ENCODE data around the gene CLVS2. TPM values are rescaled to one million over a fixed set of nuclear protein-coding genes. Genes with fewer than 3 reads are reported as not detected.

Gene CLVS2
- total and polyA plus RNA-seq, 2 experiments from 2014 or later, result 0.08 to 0.66 TPM

DNA sequence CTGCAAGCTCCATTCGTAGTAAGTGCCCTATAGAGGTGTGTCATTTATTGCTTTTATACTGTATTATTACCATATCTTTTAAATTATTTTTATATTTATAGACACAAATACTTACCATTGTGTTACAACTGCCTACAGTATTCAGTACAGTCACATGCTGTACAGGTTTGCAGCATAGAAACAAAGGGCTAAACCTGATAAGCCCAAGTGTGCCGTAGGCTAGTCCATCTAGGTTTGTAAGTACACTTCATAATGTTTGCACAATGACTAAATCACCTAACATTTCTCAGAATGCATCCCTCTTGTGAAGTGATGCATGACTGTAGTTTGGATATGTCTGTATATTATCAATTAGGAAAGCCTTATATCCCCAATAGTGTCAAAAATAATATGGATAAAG lies 122.8 kb downstream of the CLVS2 start:
- H3K36me3 ChIP-seq (ENCODE audit: insufficient read depth), result no peaks in the 10 kb centered on the region
- no peak overlapping the region for H3K4me3 Mint-ChIP-seq

More for the DNA sequence above, 122.8 kb downstream of the CLVS2 start:
- H3K27me3 ChIP-seq (ENCODE audit: insufficient read depth), result no peaks in the 10 kb centered on the region
- TF ChIP-seq ZNF331 (CRISPR knock-in tag; IDR thresholded peaks at IDR 0.05; ENCODE audit: low read depth) (no peak), STAT1 (IDR thresholded peaks at IDR 0.05; ENCODE audit: unreplicated experiment) (no peak), EZH2phosphoT487 (IDR thresholded peaks at IDR 0.05; ENCODE audit: unreplicated experiment) (no peak), EZH2 (IDR thresholded peaks at IDR 0.05; ENCODE audit: low read depth, unreplicated experiment) (no peak), POLR2AphosphoS5 (IDR thresholded peaks at IDR 0.05; ENCODE audit: low read depth) (no peak), REST (IDR thresholded peaks at IDR 0.05; ENCODE audit: unreplicated experiment) (no peak), JUNB (IDR thresholded peaks at IDR 0.05; ENCODE audit: unreplicated experiment) (no peak)
- TF ChIP-seq, protein P1, sequence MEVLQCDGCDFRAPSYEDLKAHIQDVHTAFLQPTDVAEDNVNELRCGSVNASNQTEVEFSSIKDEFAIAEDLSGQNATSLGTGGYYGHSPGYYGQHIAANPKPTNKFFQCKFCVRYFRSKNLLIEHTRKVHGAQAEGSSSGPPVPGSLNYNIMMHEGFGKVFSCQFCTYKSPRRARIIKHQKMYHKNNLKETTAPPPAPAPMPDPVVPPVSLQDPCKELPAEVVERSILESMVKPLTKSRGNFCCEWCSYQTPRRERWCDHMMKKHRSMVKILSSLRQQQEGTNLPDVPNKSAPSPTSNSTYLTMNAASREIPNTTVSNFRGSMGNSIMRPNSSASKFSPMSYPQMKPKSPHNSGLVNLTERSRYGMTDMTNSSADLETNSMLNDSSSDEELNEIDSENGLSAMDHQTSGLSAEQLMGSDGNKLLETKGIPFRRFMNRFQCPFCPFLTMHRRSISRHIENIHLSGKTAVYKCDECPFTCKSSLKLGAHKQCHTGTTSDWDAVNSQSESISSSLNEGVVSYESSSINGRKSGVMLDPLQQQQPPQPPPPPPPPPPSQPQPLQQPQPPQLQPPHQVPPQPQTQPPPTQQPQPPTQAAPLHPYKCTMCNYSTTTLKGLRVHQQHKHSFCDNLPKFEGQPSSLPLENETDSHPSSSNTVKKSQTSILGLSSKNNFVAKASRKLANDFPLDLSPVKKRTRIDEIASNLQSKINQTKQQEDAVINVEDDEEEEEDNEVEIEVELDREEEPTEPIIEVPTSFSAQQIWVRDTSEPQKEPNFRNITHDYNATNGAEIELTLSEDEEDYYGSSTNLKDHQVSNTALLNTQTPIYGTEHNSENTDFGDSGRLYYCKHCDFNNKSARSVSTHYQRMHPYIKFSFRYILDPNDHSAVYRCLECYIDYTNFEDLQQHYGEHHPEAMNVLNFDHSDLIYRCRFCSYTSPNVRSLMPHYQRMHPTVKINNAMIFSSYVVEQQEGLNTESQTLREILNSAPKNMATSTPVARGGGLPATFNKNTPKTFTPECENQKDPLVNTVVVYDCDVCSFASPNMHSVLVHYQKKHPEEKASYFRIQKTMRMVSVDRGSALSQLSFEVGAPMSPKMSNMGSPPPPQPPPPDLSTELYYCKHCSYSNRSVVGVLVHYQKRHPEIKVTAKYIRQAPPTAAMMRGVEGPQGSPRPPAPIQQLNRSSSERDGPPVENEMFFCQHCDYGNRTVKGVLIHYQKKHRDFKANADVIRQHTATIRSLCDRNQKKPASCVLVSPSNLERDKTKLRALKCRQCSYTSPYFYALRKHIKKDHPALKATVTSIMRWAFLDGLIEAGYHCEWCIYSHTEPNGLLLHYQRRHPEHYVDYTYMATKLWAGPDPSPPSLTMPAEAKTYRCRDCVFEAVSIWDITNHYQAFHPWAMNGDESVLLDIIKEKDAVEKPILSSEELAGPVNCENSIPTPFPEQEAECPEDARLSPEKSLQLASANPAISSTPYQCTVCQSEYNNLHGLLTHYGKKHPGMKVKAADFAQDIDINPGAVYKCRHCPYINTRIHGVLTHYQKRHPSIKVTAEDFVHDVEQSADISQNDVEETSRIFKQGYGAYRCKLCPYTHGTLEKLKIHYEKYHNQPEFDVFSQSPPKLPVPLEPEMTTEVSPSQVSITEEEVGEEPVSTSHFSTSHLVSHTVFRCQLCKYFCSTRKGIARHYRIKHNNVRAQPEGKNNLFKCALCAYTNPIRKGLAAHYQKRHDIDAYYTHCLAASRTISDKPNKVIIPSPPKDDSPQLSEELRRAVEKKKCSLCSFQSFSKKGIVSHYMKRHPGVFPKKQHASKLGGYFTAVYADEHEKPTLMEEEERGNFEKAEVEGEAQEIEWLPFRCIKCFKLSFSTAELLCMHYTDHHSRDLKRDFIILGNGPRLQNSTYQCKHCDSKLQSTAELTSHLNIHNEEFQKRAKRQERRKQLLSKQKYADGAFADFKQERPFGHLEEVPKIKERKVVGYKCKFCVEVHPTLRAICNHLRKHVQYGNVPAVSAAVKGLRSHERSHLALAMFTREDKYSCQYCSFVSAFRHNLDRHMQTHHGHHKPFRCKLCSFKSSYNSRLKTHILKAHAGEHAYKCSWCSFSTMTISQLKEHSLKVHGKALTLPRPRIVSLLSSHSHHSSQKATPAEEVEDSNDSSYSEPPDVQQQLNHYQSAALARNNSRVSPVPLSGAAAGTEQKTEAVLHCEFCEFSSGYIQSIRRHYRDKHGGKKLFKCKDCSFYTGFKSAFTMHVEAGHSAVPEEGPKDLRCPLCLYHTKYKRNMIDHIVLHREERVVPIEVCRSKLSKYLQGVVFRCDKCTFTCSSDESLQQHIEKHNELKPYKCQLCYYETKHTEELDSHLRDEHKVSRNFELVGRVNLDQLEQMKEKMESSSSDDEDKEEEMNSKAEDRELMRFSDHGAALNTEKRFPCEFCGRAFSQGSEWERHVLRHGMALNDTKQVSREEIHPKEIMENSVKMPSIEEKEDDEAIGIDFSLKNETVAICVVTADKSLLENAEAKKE (CRISPR knock-in tag; IDR thresholded peaks at IDR 0.05), result no peak
- H3K4me1 Mint-ChIP-seq, result no peaks in the 10 kb centered on the region
- no peaks in the 10 kb centered on the region for H4K20me1 ChIP-seq (replicated peaks; ENCODE audit: insufficient read depth)
- no peak overlapping the region for H3K27ac Mint-ChIP-seq
- no peaks in the 10 kb centered on the region for H3K9me3 Mint-ChIP-seq
- DNase-seq (ENCODE audit: low spot score) (no peak), ATAC-seq (no peak)
- no peaks in the 10 kb centered on the region for H3F3A ChIP-seq (replicated peaks; ENCODE audit: low read depth)
- no peaks in the 10 kb centered on the region for H3K79me2 ChIP-seq (replicated peaks; ENCODE audit: insufficient read depth)
- no peak overlapping the region for H3K4me2 ChIP-seq
- H3K27me3 Mint-ChIP-seq (ENCODE audit: insufficient read depth, low read depth, poor library complexity), result no peaks in the 10 kb centered on the region
- H3K4me1 ChIP-seq (ENCODE audit: insufficient read depth), result no peaks in the 10 kb centered on the region
- no peaks in the 10 kb centered on the region for H3K36me3 Mint-ChIP-seq (ENCODE audit: low read depth)
- H2AFZ ChIP-seq, result no peak overlapping the region
- H3K9me2 ChIP-seq (ENCODE audit: insufficient read depth), result no peaks in the 10 kb centered on the region
- no peak overlapping the region for H3K4me3 ChIP-seq
- no peak overlapping the region for H3K27ac ChIP-seq (ENCODE audit: low read depth)

Other genes starting within 250 kb of the CLVS2 start
- 5.2 and 6.6 TPM in 2 replicates for gene FABP7, start 216.5 kb upstream of the CLVS2 start, total RNA-seq (2014; rRNA removed; shearing (Covaris generic))
- gene FABP7, start 216.5 kb upstream of the CLVS2 start, polyA plus RNA-seq (2016; fragmentation: Nextera tagmentation; extraction: Ambion mirVana), result 14.5 and 15.7 TPM in 2 replicates
- gene SMPDL3A, start 207.0 kb upstream of the CLVS2 start, total RNA-seq (2014; rRNA removed; shearing (Covaris generic)), result 3.0 and 6.3 TPM in 2 replicates
- gene SMPDL3A, start 207.0 kb upstream of the CLVS2 start, polyA plus RNA-seq (2016; fragmentation: Nextera tagmentation; extraction: Ambion mirVana), result 3.5 and 5.1 TPM in 2 replicates

Data from GM23338 (cell line).